Measurements from ENCODE around the gene PTPRG. TPM values are rescaled to one million over a fixed set of nuclear protein-coding genes. Genes with fewer than 3 reads are reported as not detected.

The PTPRG gene
- total RNA-seq, 2 experiments from 2014 or later: 0.03 to 0.05 TPM

- Histone ChIP-seq H3K27me3 (ENCODE audit: control insufficient read depth in 1 of 2, insufficient read depth in 2 of 2, low read length in 2 of 2) (no peaks in the 10 kb centered on the region), H3K4me1 (ENCODE audit: insufficient read depth, low read length) (no peaks in the 10 kb centered on the region), H3K36me3 (ENCODE audit: insufficient read depth, low read length) (no peaks in the 10 kb centered on the region), H3K4me3 (ENCODE audit: low read length) (no peak overlapping the region), H3K27ac (ENCODE audit: low read depth in 1 of 2, low read length in 2 of 2) (no peak overlapping the region), H3K9me3 (ENCODE audit: control insufficient read depth in 1 of 2, insufficient read depth in 1 of 2, low read length in 2 of 2) (no peaks in the 10 kb centered on the region)
- H3K36me3 Mint-ChIP-seq (ENCODE audit: low read depth): no peaks in the 10 kb centered on the region
- no peak for TF ChIP-seq CTCF (IDR thresholded peaks at IDR 0.05)
- POLR2A ChIA-PET: no interaction called here
- DNase-seq: no peak
- no peaks in the 10 kb centered on the region for H3K4me1 Mint-ChIP-seq (ENCODE audit: low read depth)
- intact Hi-C loops (cut with DNase I, micrococcal nuclease): loop anchor here in 1 of 2 experiments (5.0 kb wide), 1 partner anchor 1614 kb away; the partner anchor contains the start of gene C3orf49
- H3K4me3 Mint-ChIP-seq: no peak overlapping the region
- peaks cover 4% of the 10 kb centered on the region for H3K27me3 Mint-ChIP-seq
- H3K27ac Mint-ChIP-seq: no peak overlapping the region
- CTCF ChIA-PET: no interaction called here
- no peak for ATAC-seq (ENCODE audit: poor library complexity)
- H3K9me3 Mint-ChIP-seq: no peaks in the 10 kb centered on the region
Measured at GRCh38 chr3:62203152-62203551, 641.8 kb downstream of the PTPRG start.

GRCh38 chr3:62203561-62203960 is 642.2 kb downstream of the PTPRG start:
- H3K27ac Mint-ChIP-seq: no peak overlapping the region
- H3K27me3 Mint-ChIP-seq: peaks cover 4% of the 10 kb centered on the region
- H3K4me1 Mint-ChIP-seq (ENCODE audit: low read depth): no peaks in the 10 kb centered on the region

GRCh38 chr3:62207197-62207596 is 645.8 kb downstream of the PTPRG start:
- no peak for TF ChIP-seq CTCF (IDR thresholded peaks at IDR 0.05)
- Histone ChIP-seq H3K9me3 (ENCODE audit: control insufficient read depth in 1 of 2, insufficient read depth in 1 of 2, low read length in 2 of 2) (no peaks in the 10 kb centered on the region), H3K4me1 (ENCODE audit: insufficient read depth, low read length) (no peaks in the 10 kb centered on the region), H3K27ac (ENCODE audit: low read depth in 1 of 2, low read length in 2 of 2) (no peak overlapping the region), H3K27me3 (ENCODE audit: control insufficient read depth in 1 of 2, insufficient read depth in 2 of 2, low read length in 2 of 2) (no peaks in the 10 kb centered on the region), H3K4me3 (ENCODE audit: low read length) (no peak overlapping the region), H3K36me3 (ENCODE audit: insufficient read depth, low read length) (no peaks in the 10 kb centered on the region)
- no peak for DNase-seq
- H3K9me3 Mint-ChIP-seq: no peaks in the 10 kb centered on the region
- ATAC-seq (ENCODE audit: poor library complexity): no peak
- H3K4me3 Mint-ChIP-seq: no peak overlapping the region
- H3K27ac Mint-ChIP-seq: no peak overlapping the region
- CTCF ChIA-PET: no interaction called here
- POLR2A ChIA-PET: no interaction called here
- intact Hi-C loops (cut with DNase I, micrococcal nuclease): no loop called here
- no peaks in the 10 kb centered on the region for H3K27me3 Mint-ChIP-seq
- no peaks in the 10 kb centered on the region for H3K36me3 Mint-ChIP-seq (ENCODE audit: low read depth)
- no peaks in the 10 kb centered on the region for H3K4me1 Mint-ChIP-seq (ENCODE audit: low read depth)

More at GRCh38 chr3:62203561-62203960, 642.2 kb downstream of the PTPRG start:
- Histone ChIP-seq H3K4me3 (ENCODE audit: low read length) (no peak overlapping the region), H3K9me3 (ENCODE audit: control insufficient read depth in 1 of 2, insufficient read depth in 1 of 2, low read length in 2 of 2) (no peaks in the 10 kb centered on the region), H3K27ac (ENCODE audit: low read depth in 1 of 2, low read length in 2 of 2) (no peak overlapping the region), H3K4me1 (ENCODE audit: insufficient read depth, low read length) (no peaks in the 10 kb centered on the region), H3K36me3 (ENCODE audit: insufficient read depth, low read length) (no peaks in the 10 kb centered on the region), H3K27me3 (ENCODE audit: control insufficient read depth in 1 of 2, insufficient read depth in 2 of 2, low read length in 2 of 2) (no peaks in the 10 kb centered on the region)
- Mint-ChIP-seq H3K36me3 (ENCODE audit: low read depth) (no peaks in the 10 kb centered on the region), H3K4me3 (no peak overlapping the region), H3K9me3 (no peaks in the 10 kb centered on the region)
- ChIA-PET POLR2A (no interaction called here), CTCF (no interaction called here)
- intact Hi-C loops (cut with DNase I, micrococcal nuclease): loop anchor here in 1 of 2 experiments (5.0 kb wide), 1 partner anchor 1614 kb away; the partner anchor contains the start of gene C3orf49
- no peak for TF ChIP-seq CTCF (IDR thresholded peaks at IDR 0.05)
- DNase-seq (no peak), ATAC-seq (ENCODE audit: poor library complexity) (no peak)

Measured in CD4-positive, alpha-beta T cell (primary cell).